Spleen (tissue), 7 donors: ENCODE data around the gene FTCDNL1.

Experiments used
- POLR2A ChIP-seq, 3 donors: fragments of 450-650 bp; IDR thresholded peaks; one replicate each; pipeline ENCODE4 v1.5.1; 2017; ENCODE audit warnings: antibody characterized with exemption in 3 of 3, mild to moderate bottlenecking in 1 of 3
- TF ChIP-seq, protein P1 (sequence below), 11 experiments: fragments of 200-600 bp in 7 of 11; fragments of 450-650 bp in 4 of 11; sonication (generic) in 4 of 11; IDR thresholded peaks in 8 of 11; conservative IDR thresholded peaks in 3 of 11; 1 replicate in 7 of 11; 2 replicates in 4 of 11; pipeline versions ENCODE4 v1.4.0 to v1.8.0; 2016 to 2021; ENCODE audit warnings: antibody characterized with exemption in 11 of 11, inconsistent platforms in 4 of 11, mild to moderate bottlenecking in 1 of 11
- donor health status: DM: no; HTN: no; CAD: no; lungs with moderate emphysema.
- donor health status: DM: no; HTN: no; CAD: no.
- donor health status: DM: no; HTN: no; CAD: no.

DNA sequence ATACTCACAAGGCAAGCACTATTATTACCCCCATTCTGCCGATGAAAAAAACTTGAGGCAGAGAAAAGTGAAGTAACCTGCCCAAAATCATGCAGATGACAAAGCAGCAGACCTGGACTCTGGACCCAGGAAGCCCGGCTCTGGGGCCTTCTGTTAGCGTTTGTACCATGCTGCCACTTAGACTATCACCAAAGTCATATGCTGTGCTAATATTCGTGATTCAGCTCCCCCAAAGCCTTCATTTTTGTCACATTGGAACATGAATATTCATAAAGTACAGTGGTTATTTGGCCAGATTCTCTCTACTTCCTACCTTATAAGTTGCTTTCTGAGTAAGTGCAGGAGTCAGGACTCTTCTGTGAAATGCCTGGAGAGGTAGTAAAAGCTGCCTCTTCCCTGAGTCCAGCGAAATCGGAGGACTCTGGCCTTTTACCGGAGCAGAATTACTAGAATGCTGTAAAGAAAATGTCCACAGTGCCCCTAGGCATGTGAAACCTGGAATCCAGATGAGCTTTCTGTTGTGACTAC is 86.7 kb downstream of the FTCDNL1 start:
- TF ChIP-seq, protein P1, sequence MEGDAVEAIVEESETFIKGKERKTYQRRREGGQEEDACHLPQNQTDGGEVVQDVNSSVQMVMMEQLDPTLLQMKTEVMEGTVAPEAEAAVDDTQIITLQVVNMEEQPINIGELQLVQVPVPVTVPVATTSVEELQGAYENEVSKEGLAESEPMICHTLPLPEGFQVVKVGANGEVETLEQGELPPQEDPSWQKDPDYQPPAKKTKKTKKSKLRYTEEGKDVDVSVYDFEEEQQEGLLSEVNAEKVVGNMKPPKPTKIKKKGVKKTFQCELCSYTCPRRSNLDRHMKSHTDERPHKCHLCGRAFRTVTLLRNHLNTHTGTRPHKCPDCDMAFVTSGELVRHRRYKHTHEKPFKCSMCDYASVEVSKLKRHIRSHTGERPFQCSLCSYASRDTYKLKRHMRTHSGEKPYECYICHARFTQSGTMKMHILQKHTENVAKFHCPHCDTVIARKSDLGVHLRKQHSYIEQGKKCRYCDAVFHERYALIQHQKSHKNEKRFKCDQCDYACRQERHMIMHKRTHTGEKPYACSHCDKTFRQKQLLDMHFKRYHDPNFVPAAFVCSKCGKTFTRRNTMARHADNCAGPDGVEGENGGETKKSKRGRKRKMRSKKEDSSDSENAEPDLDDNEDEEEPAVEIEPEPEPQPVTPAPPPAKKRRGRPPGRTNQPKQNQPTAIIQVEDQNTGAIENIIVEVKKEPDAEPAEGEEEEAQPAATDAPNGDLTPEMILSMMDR (IDR thresholded peaks at IDR 0.05 in 8 of 11, conservative IDR thresholded peaks at IDR 0.05 in 3 of 11): no peak
- TF ChIP-seq POLR2A (IDR thresholded peaks at IDR 0.05): no peak
